Calu3 (cell line): ENCODE data around the gene SRGAP3. TPM values are rescaled to one million over a fixed set of nuclear protein-coding genes. Genes with fewer than 3 reads are reported as not detected.

Experiments
- BruUV-seq: library from RNA; stranded (reverse); fragments of 400-500 nt; replicated peaks from 2 replicates; lab custom pipeline; 2021; lab: Mats Ljungman, UMichigan
- CTCF ChIA-PET: fragments of 300-600 bp; sonication (Branson Sonifier 250); formaldehyde crosslinking; loops from one replicate; lab custom pipeline; 2022; ENCODE audit warnings: antibody characterized with exemption; lab: Charles Lee
- DNase-seq: peaks from one replicate; pipeline ENCODE4 v3.0.0; 2022
- H3K27ac Mint-ChIP-seq: one replicate; pipeline ENCODE4 v1.8.0; 2022; ENCODE audit warnings: mixed read lengths; ENCODE audit not compliant: unreplicated experiment
- H3K27me3 Mint-ChIP-seq: one replicate; pipeline ENCODE4 v1.8.0; 2022; ENCODE audit warnings: mixed read lengths; ENCODE audit not compliant: unreplicated experiment
- H3K36me3 Mint-ChIP-seq: one replicate; pipeline ENCODE4 v1.8.0; 2022; ENCODE audit warnings: mild to moderate bottlenecking, moderate library complexity, mixed read lengths; ENCODE audit not compliant: insufficient read depth, unreplicated experiment
- H3K4me1 Mint-ChIP-seq: one replicate; pipeline ENCODE4 v1.8.0; 2022; ENCODE audit warnings: mild to moderate bottlenecking, low read depth, mixed read lengths; ENCODE audit not compliant: unreplicated experiment
- H3K4me3 Mint-ChIP-seq: one replicate; pipeline ENCODE4 v1.8.0; 2022; ENCODE audit warnings: mild to moderate bottlenecking, low read depth, moderate library complexity, mixed read lengths; ENCODE audit not compliant: unreplicated experiment
- H3K9me3 Mint-ChIP-seq: one replicate; pipeline ENCODE4 v1.8.0; 2022; ENCODE audit warnings: low read depth, mixed read lengths; ENCODE audit not compliant: unreplicated experiment
- CTCF ChIP-seq: fragments of 200-600 bp; IDR thresholded peaks from one replicate; pipeline ENCODE4 v1.8.0; 2022; ENCODE audit warnings: antibody characterized with exemption; ENCODE audit not compliant: unreplicated experiment
- intact Hi-C: fragments of 100-400 bp; cut with micrococcal nuclease; formaldehyde crosslinking; loops from one replicate; pipeline ENCODE4 v1.10.0; 2022; ENCODE audit not compliant: unreplicated experiment
- total RNA-seq: library from RNA; stranded (reverse); gene quantifications from 2 replicates; pipeline ENCODE4 v1.2.3, GENCODE V29; 2022

Gene SRGAP3
- total RNA-seq, 1 experiment from 2014 or later = 8.2 TPM

DNA sequence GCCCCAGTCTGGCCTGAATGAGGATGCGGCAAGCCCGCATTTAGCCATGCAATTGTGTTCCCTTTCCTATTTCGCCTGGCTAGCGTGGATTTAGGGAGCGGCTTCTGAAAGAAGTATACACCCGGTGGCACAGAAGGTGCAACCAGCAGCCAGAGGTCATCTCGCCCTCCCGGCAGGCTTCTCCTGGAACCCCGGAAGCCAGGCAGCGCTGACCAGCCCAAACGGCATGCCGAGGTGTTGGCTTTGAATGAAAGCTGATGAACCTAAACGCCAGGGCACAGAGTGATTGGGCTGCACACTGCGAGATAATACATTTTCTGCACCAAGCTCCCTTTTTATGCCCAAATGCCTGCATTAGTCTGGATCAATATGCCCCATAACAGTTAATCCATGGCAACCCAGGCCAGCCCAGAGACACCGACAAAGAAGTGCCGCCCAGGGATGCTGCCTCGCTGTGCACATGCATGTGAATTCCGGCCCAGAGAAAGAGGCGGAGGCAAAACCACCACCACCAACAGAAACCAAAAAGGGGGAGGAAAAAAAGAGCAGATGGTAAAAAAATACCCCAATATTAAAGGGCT is 1.4 kb downstream of the SRGAP3 start:
- intact Hi-C loops = no loop called here
- Mint-ChIP-seq H3K4me1 (peaks cover 15% of the 10 kb centered on the region), H3K27ac (no peak overlapping the region), H3K9me3 (no peaks in the 10 kb centered on the region), H3K4me3 (peak overlapping the region; percentile 88), H3K27me3 (no peaks in the 10 kb centered on the region), H3K36me3 (peaks cover 13% of the 10 kb centered on the region)
- DNase-seq = no peak
- BruUV-seq = no TSS peak
- CTCF ChIA-PET = no interaction called here
- no peak for TF ChIP-seq CTCF

- DNase-seq = no peak
- Mint-ChIP-seq H3K27ac (no peak overlapping the region), H3K36me3 (peaks cover 13% of the 10 kb centered on the region), H3K4me1 (peaks cover 12% of the 10 kb centered on the region), H3K27me3 (no peaks in the 10 kb centered on the region), H3K4me3 (no peak overlapping the region), H3K9me3 (no peaks in the 10 kb centered on the region)
- no TSS peak for BruUV-seq
- no peak for TF ChIP-seq CTCF
- intact Hi-C loops = no loop called here
- CTCF ChIA-PET = no interaction called here
These were observed 2.0 kb downstream of the SRGAP3 start for GRCh38 chr3:9247361-9247940.

DNA sequence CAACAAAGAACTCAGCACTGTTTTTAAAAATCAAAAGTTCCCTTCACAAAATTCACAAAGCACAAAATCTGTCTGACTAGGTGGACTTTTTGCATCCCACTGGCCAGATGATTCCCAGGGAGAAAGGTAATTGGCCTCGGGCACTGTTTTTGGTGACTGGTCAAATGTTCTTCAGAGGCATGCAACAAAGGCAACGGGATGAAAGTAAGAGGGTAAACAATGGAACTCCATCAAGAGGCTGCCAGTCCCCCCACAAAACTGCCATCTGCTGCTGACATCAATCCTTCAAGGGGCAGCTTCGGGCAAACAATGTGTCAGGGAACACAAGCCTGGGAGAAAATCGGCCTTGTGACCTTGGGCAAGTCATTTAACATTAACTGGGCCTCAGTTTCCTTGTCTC is 3.3 kb downstream of the SRGAP3 start:
- no peak overlapping the region for H3K4me3 Mint-ChIP-seq
- no peaks in the 10 kb centered on the region for H3K27me3 Mint-ChIP-seq
- peaks cover 13% of the 10 kb centered on the region for H3K36me3 Mint-ChIP-seq
- H3K9me3 Mint-ChIP-seq = no peaks in the 10 kb centered on the region
- no peak for DNase-seq
- CTCF ChIA-PET = no interaction called here
- BruUV-seq = no TSS peak
- no peak for TF ChIP-seq CTCF
- H3K4me1 Mint-ChIP-seq = peaks cover 12% of the 10 kb centered on the region
- intact Hi-C loops = no loop called here
- no peak overlapping the region for H3K27ac Mint-ChIP-seq

DNA sequence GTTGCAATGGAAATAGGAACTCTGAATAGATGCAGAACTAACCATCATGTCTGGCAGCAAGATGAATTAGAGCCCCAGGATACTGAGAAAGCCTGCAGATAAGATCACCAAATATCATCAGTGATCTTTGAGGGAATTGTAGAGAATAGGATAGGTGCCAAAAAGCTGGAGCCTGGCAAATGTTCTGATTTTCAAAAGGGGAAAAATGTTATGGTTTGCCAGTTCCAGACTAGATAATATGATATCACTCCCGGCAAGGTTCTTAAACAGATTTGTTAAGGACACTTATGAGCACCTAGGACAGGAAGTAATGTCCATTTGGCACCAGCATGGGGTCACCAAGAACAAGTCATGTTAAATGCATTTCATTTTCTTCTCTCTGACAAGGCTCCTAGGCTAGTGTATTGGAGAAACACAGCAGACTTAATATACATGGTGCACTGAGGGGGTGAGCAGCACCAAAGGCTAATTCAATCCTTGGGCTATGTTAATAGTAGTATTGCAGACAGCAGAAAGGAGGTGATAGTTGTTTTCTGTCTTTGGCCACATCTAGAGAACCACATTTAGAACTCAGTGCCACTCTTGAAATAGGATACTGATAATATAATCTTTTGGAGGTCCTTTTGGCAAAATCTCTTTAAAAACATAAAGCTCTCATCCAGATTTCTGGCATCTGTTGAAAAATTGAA is 4.8 kb downstream of the SRGAP3 start:
- no peak overlapping the region for H3K27ac Mint-ChIP-seq
- no peak overlapping the region for H3K4me3 Mint-ChIP-seq
- H3K9me3 Mint-ChIP-seq = no peaks in the 10 kb centered on the region
- H3K36me3 Mint-ChIP-seq = peaks cover 10% of the 10 kb centered on the region
- peaks cover 8% of the 10 kb centered on the region for H3K4me1 Mint-ChIP-seq
- CTCF ChIA-PET = interaction anchor here (0.6 kb wide), 1 partner anchor 1499 kb away, joined by 3 read pairs; no protein-coding TSS in a partner anchor
- no TSS peak for BruUV-seq
- H3K27me3 Mint-ChIP-seq = no peaks in the 10 kb centered on the region
- DNase-seq = no peak
- intact Hi-C loops = no loop called here
- TF ChIP-seq CTCF = no peak
